ENCODE results near the gene SPIRE1.

DNA sequence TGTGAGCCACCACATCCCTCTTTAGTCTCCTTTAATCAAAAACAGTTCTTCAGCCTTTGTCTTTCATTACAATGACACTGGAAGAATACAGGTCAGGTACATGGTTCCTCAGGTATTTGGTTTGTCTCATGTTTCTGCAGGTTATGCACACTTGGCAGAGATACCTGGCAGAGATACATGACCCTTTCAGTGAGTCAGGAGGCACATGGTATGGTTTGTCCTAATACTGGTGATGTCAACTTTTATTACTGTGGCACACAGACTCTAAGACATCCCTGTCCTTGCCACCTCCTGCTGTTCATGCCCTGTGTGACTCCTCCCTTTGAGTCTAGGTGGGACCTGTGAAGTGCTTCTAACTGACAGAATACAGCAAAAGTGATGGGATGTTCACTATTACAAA is 58.4 kb downstream of the SPIRE1 start:
- TF ChIP-seq, protein P1, sequence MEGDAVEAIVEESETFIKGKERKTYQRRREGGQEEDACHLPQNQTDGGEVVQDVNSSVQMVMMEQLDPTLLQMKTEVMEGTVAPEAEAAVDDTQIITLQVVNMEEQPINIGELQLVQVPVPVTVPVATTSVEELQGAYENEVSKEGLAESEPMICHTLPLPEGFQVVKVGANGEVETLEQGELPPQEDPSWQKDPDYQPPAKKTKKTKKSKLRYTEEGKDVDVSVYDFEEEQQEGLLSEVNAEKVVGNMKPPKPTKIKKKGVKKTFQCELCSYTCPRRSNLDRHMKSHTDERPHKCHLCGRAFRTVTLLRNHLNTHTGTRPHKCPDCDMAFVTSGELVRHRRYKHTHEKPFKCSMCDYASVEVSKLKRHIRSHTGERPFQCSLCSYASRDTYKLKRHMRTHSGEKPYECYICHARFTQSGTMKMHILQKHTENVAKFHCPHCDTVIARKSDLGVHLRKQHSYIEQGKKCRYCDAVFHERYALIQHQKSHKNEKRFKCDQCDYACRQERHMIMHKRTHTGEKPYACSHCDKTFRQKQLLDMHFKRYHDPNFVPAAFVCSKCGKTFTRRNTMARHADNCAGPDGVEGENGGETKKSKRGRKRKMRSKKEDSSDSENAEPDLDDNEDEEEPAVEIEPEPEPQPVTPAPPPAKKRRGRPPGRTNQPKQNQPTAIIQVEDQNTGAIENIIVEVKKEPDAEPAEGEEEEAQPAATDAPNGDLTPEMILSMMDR (IDR thresholded peaks at IDR 0.05) = no peak
- TF ChIP-seq EP300 (IDR thresholded peaks at IDR 0.05) (no peak), POLR2A (IDR thresholded peaks at IDR 0.05) (no peak), POLR2AphosphoS5 (IDR thresholded peaks at IDR 0.05) (no peak)

Data from stomach (tissue), 4 donors.